Measurements from ENCODE around the gene ZMAT5. TPM values are rescaled to one million over a fixed set of nuclear protein-coding genes. Genes with fewer than 3 reads are reported as not detected.
A peak's percentile ranks its signal among the peaks of the same experiment; 100 is the strongest.

Gene ZMAT5
- total and polyA plus RNA-seq, 2 of the 13 experiments (the other 11 are each of a cell fraction or from before 2014, with no cell fraction given), result 20.7 to 27.8 TPM

GRCh38 chr22:29799217-29799680 is 32.4 kb upstream of the ZMAT5 start (continued):
- TF ChIP-seq FOXA1 (IDR thresholded peaks at IDR 0.05) (no peak), FOXA1 (CRISPR knock-in tag; IDR thresholded peaks at IDR 0.05) (no peak), JUNB (CRISPR knock-in tag; IDR thresholded peaks at IDR 0.05; ENCODE audit: borderline replicate concordance) (peak; percentile 59; the same call in 1 of the 2 replicates), ZNF609 (CRISPR knock-in tag; IDR thresholded peaks at IDR 0.05; ENCODE audit: borderline replicate concordance) (0 out of 2 replicates have a peak, but pooled peaks have one; percentile 45), SMC3 (IDR thresholded peaks at IDR 0.05; ENCODE audit: low read length) (0 out of 2 replicates have a peak, but pooled peaks have one; percentile 1), RNF2 (conservative IDR thresholded peaks at IDR 0.05; ENCODE audit: low read depth) (no peak), AFF4 (CRISPR knock-in tag; IDR thresholded peaks at IDR 0.05) (no peak), ZNF687 (CRISPR knock-in tag; IDR thresholded peaks at IDR 0.05) (peak; percentile 95), ZNF362 (CRISPR knock-in tag; IDR thresholded peaks at IDR 0.05; ENCODE audit: borderline replicate concordance) (no peak), ZNF574 (CRISPR knock-in tag; IDR thresholded peaks at IDR 0.05) (0 out of 2 replicates have a peak, but pooled peaks have one; percentile 13), PAX8 (CRISPR knock-in tag; IDR thresholded peaks at IDR 0.05; ENCODE audit: borderline replicate concordance) (no peak), KLF11 (CRISPR knock-in tag; IDR thresholded peaks at IDR 0.05) (no peak)
